Ascending aorta (tissue), 2 donors: ENCODE data around the gene PREX1. TPM values are rescaled to one million over a fixed set of nuclear protein-coding genes. Genes with fewer than 3 reads are reported as not detected.

Experiments
- DNase-seq, 2 donors: peaks; one replicate each; pipeline ENCODE4 v3.0.0-alpha.2; 2019; ENCODE audit warnings: low spot score in 2 of 2
- H3K27ac ChIP-seq, 2 donors: fragments of 200-600 bp; sonication (generic); one replicate each; pipeline ENCODE4 v1.5.1; 2016 to 2017; ENCODE audit warnings: mild to moderate bottlenecking in 1 of 2
- H3K27me3 ChIP-seq: fragments of 200-600 bp; sonication (generic); one replicate; pipeline ENCODE4 v1.5.1; 2017
- H3K36me3 ChIP-seq, 2 donors: fragments of 200-600 bp; sonication (generic); one replicate each; pipeline ENCODE4 v1.5.1; 2016
- H3K4me1 ChIP-seq, 2 donors: fragments of 200-600 bp; sonication (generic); one replicate each; pipeline ENCODE4 v1.5.1; 2016 to 2017; ENCODE audit warnings: mild to moderate bottlenecking in 1 of 2
- H3K4me3 ChIP-seq, 2 donors: fragments of 200-600 bp; sonication (generic); one replicate each; pipeline ENCODE4 v1.5.1; 2016 to 2017; ENCODE audit warnings: mild to moderate bottlenecking in 1 of 2
- H3K9me3 ChIP-seq, 2 donors: fragments of 200-600 bp; sonication (generic); one replicate each; pipeline ENCODE4 v1.5.1; 2016
- intact Hi-C: fragments of 100-400 bp; cut with DNase I; formaldehyde crosslinking; loops from one replicate; pipeline ENCODE4 v1.15.1; 2023
- total RNA-seq: library from RNA; depleted of rRNA; stranded (reverse); fragments of >200 nt; gene quantifications from one replicate; pipeline ENCODE4 v1.1.0, GENCODE V29; 2016
- TF ChIP-seq, protein P1 (sequence below), 3 experiments: fragments of 200-600 bp in 2 of 3; fragments of 450-650 bp in 1 of 3; sonication (generic) in 2 of 3; IDR thresholded peaks; one replicate each; pipeline ENCODE4 v1.5.1; 2016 to 2019; ENCODE audit warnings: antibody characterized with exemption in 3 of 3, mild to moderate bottlenecking in 1 of 3, moderate library complexity in 1 of 3

PREX1 gene
- total RNA-seq, 1 donor from 2014 or later = 75.4 TPM

DNA sequence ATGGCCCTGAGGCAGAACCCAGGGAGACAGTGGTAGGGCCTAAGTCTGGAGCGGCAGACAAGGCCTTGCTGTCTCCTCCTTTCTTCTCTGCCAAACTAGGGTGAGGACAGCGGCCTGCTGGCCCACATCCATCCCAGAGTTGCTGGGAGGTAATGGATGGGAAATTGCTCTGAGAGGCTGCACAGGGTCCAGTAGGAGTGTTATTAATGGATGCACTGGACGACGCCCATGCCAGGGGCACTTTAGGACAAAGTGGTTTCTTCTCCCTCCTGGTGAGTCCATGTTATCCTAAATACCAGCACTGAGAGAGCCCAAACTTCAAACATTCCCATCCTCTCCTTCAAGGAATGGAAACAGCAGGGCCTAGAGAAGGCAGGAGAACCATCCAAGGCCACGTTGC lies 28.3 kb upstream of the PREX1 start:
- no peak for DNase-seq
- intact Hi-C loops = no loop called here
- no peak overlapping the region for H3K4me3 ChIP-seq
- no peaks in the 10 kb centered on the region for H3K4me1 ChIP-seq
- no peaks in the 10 kb centered on the region for H3K27me3 ChIP-seq
- no peaks in the 10 kb centered on the region for H3K36me3 ChIP-seq
- no peak overlapping the region for H3K27ac ChIP-seq
- TF ChIP-seq, protein P1, sequence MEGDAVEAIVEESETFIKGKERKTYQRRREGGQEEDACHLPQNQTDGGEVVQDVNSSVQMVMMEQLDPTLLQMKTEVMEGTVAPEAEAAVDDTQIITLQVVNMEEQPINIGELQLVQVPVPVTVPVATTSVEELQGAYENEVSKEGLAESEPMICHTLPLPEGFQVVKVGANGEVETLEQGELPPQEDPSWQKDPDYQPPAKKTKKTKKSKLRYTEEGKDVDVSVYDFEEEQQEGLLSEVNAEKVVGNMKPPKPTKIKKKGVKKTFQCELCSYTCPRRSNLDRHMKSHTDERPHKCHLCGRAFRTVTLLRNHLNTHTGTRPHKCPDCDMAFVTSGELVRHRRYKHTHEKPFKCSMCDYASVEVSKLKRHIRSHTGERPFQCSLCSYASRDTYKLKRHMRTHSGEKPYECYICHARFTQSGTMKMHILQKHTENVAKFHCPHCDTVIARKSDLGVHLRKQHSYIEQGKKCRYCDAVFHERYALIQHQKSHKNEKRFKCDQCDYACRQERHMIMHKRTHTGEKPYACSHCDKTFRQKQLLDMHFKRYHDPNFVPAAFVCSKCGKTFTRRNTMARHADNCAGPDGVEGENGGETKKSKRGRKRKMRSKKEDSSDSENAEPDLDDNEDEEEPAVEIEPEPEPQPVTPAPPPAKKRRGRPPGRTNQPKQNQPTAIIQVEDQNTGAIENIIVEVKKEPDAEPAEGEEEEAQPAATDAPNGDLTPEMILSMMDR (IDR thresholded peaks at IDR 0.05) = no peak
- no peaks in the 10 kb centered on the region for H3K9me3 ChIP-seq

DNA sequence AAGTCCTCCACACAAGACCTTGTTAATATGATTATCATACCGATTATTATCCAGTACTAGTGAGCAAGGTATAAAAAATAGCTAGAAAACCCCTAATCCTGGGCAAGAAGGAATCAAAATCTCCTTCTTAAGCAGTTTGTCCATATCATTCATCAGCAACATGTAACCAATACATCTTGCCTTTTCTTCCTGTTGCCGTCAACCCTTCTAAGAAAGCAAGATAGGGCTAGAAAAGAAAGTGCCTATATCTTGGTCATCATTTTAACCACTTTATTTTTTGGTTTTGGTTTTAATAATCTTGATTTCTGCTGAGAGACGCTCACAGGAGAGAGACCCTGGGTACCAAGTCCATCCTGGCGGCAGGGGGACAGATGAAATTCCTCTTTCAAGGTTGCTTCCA lies 27.2 kb upstream of the PREX1 start:
- H3K27me3 ChIP-seq = no peaks in the 10 kb centered on the region
- no peak overlapping the region for H3K27ac ChIP-seq
- H3K4me3 ChIP-seq = no peak overlapping the region
- no peak for DNase-seq
- H3K9me3 ChIP-seq = no peaks in the 10 kb centered on the region
- H3K4me1 ChIP-seq = no peaks in the 10 kb centered on the region
- no peaks in the 10 kb centered on the region for H3K36me3 ChIP-seq
- TF ChIP-seq, protein P1 (IDR thresholded peaks at IDR 0.05) = no peak
- intact Hi-C loops = no loop called here

DNA sequence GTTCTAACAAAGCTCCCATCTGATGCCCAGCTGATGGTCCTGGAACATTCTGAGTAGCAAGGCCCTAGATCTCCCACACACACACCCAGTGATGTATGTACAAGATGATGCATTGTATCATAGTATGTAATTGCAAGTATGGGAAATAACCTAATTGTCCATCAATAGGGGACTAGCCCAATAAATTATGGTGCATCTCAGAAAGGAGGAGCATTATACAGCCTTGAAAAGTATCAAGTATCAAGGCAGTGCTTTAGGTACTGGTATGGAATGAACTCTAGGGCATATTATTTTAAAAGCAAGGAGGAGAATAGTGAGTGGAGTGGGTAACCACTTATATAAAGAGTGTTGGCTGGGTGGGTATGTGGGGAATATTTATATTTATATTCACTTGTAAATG lies 24.8 kb upstream of the PREX1 start:
- intact Hi-C loops = no loop called here
- no peaks in the 10 kb centered on the region for H3K4me1 ChIP-seq
- no peaks in the 10 kb centered on the region for H3K9me3 ChIP-seq
- DNase-seq = no peak
- H3K27ac ChIP-seq = no peak overlapping the region
- no peaks in the 10 kb centered on the region for H3K36me3 ChIP-seq
- H3K27me3 ChIP-seq = no peaks in the 10 kb centered on the region
- TF ChIP-seq, protein P1 (IDR thresholded peaks at IDR 0.05) = no peak
- no peak overlapping the region for H3K4me3 ChIP-seq

DNA sequence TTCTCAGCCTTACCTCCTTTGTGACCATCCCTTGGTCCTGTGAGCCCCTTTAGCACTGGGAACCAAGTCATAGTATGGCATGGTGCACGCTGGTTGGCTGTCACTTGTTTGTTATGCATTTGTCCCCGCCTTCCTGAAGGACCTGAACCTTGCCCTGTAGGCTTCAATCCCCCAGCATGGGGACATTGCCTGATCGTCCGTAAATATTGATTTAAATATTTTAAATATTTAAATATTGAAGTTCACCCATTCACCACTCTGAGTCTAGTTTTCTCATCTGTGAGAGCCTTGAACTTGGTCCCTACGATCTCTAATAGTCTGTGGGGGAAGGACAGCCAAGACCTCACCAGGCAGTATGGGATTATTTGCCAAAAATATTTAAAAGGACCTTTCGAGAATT lies 23.8 kb upstream of the PREX1 start:
- DNase-seq = no peak
- TF ChIP-seq, protein P1 (IDR thresholded peaks at IDR 0.05) = no peak
- Histone ChIP-seq H3K27ac (no peak overlapping the region), H3K4me1 (no peaks in the 10 kb centered on the region), H3K36me3 (no peaks in the 10 kb centered on the region), H3K27me3 (no peaks in the 10 kb centered on the region), H3K4me3 (no peak overlapping the region), H3K9me3 (no peaks in the 10 kb centered on the region)
- intact Hi-C loops = no loop called here

DNA sequence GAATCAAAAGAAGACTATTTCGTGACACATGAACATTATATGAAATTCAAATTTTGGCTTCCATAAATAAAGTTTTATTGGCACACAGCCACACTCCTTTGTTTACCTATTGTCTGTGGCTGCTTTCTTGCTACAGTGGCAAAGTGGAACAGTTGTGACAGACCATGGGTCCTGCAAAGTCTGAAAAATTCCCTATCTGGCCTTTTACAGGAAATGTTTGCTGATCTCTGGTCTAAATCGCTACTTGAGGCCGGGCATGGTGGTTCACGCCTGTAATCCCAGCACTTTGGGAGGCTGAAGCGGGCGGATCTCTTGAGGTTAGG lies 23.1 kb upstream of the PREX1 start:
- intact Hi-C loops = no loop called here
- DNase-seq = no peak
- H3K27ac ChIP-seq = no peak overlapping the region
- no peaks in the 10 kb centered on the region for H3K27me3 ChIP-seq
- no peaks in the 10 kb centered on the region for H3K4me1 ChIP-seq
- no peaks in the 10 kb centered on the region for H3K9me3 ChIP-seq
- TF ChIP-seq, protein P1 (IDR thresholded peaks at IDR 0.05) = no peak
- H3K4me3 ChIP-seq = no peak overlapping the region
- H3K36me3 ChIP-seq = no peaks in the 10 kb centered on the region

DNA sequence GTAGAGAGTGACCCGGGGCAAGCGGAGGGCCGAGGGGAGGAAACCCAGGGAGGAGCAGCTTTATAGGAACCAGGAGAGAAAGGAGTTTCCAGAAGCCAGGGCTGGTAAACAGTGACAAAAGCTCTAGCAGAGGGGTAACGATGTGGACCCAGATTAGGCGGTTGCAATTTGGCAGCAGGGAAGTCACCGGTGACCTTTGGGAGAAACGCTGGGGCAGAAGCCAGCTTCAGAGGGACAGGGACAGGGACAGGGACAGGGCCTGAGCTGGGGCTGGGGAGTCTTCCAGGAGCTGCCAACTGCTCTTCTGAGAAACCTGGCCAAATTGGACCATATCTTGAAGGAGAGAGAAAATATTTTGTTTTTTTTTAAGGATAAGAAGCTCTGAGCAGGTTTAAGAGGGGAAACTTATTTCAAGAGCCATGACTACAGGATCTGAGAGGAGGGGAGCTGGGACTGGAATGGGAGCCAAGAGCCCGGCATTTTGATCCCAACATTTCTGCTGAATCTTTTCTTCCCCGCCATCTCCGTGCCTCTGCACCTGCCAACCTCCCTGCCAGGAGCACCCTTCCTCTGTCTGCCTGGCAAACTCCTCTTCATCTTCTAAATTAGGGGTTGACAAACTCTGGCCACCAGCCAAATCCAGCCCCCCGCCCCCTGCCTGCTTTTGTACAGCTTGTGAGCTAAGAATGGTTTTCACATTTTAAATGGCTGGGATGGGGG lies 22.6 kb upstream of the PREX1 start:
- H3K4me1 ChIP-seq = no peaks in the 10 kb centered on the region
- intact Hi-C loops = no loop called here
- H3K27me3 ChIP-seq = no peaks in the 10 kb centered on the region

More for the DNA sequence above, 22.6 kb upstream of the PREX1 start:
- H3K4me3 ChIP-seq = no peak overlapping the region
- no peak for DNase-seq
- no peaks in the 10 kb centered on the region for H3K9me3 ChIP-seq
- TF ChIP-seq, protein P1 (IDR thresholded peaks at IDR 0.05) = no peak
- no peak overlapping the region for H3K27ac ChIP-seq
- no peaks in the 10 kb centered on the region for H3K36me3 ChIP-seq
